Upper lobe of left lung (tissue), 4 donors: Measurements from ENCODE around the gene PLIN1.

Experiments
- EP300 ChIP-seq, 4 donors: sonication (generic); formaldehyde crosslinking; IDR thresholded peaks; one replicate each; pipeline ENCODE4 v1.5.1; 2017; ENCODE audit warnings: antibody characterized with exemption in 4 of 4, control low read depth in 2 of 4
- POLR2A ChIP-seq, 4 donors: fragments of 450-650 bp; IDR thresholded peaks; one replicate each; pipeline ENCODE4 v1.5.1; 2016 to 2017; ENCODE audit warnings: antibody characterized with exemption in 4 of 4, mild to moderate bottlenecking in 2 of 4
- POLR2AphosphoS5 ChIP-seq, 2 donors: sonication (generic); formaldehyde crosslinking; IDR thresholded peaks; one replicate each; pipeline ENCODE4 v1.5.1; 2017; ENCODE audit warnings: antibody characterized with exemption in 2 of 2
- TF ChIP-seq, protein P1 (sequence below), 6 experiments: fragments of 450-650 bp in 4 of 6; fragments of 200-600 bp in 2 of 6; sonication (generic) in 2 of 6; IDR thresholded peaks; one replicate each; pipeline ENCODE4 v1.5.1; 2016 to 2019; ENCODE audit warnings: antibody characterized with exemption in 6 of 6

DNA sequence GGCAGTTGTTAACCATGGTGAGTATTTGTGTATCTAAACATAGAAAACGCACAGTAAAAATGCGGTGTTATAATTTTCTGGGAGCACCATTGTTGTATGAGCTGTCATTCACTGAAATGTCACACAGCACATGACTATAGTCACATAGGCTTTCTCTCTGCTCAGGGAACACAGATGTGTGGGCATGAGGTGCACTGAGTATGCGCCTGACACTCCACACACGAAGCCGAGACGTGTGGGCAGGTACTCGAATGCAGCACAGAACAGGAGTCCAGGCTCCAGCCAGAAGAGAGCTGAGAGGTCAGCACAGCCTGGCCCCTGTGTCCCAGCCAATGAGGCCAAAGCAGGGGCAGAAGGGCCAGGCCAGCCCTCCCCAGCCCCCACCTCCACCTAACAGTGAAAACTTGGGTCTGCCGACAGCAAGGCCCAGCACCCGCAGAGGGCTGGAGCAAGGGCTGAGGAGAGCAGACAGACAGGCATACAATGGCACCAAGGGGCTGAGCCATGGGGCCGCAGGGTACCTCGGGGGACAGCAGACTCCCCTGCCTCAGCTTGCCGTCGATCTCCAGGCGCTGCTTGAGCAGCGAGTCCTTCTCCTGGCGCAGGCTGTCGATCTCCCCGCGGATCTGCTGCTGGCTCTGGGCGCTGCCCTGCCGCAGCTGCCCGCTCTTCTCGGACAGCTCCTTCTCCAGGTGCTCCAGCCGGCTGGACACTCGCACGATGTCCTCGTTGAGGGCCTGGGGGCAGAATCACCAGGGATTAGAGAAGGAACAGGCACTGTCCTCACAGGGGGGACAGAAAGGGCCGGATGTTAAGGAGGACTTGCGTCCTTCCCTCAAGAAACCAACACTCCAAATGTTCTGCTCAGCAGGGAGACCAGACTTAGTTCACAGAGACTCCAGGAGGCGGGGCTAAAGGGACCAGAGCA lies 47.9 kb downstream of the PLIN1 start:
- TF ChIP-seq, protein P1, sequence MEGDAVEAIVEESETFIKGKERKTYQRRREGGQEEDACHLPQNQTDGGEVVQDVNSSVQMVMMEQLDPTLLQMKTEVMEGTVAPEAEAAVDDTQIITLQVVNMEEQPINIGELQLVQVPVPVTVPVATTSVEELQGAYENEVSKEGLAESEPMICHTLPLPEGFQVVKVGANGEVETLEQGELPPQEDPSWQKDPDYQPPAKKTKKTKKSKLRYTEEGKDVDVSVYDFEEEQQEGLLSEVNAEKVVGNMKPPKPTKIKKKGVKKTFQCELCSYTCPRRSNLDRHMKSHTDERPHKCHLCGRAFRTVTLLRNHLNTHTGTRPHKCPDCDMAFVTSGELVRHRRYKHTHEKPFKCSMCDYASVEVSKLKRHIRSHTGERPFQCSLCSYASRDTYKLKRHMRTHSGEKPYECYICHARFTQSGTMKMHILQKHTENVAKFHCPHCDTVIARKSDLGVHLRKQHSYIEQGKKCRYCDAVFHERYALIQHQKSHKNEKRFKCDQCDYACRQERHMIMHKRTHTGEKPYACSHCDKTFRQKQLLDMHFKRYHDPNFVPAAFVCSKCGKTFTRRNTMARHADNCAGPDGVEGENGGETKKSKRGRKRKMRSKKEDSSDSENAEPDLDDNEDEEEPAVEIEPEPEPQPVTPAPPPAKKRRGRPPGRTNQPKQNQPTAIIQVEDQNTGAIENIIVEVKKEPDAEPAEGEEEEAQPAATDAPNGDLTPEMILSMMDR (IDR thresholded peaks at IDR 0.05), result no peak
- TF ChIP-seq POLR2AphosphoS5 (IDR thresholded peaks at IDR 0.05) (no peak), POLR2A (IDR thresholded peaks at IDR 0.05) (no peak), EP300 (IDR thresholded peaks at IDR 0.05) (no peak)
